ENCODE data around the gene DTX3L.

GRCh38 chr3:122589297-122589696 lies 25.2 kb downstream of the DTX3L start:
- TF ChIP-seq CTCF (conservative IDR thresholded peaks at IDR 0.05; ENCODE audit: low read length) (no peak), EZH2phosphoT487 (IDR thresholded peaks at IDR 0.05; ENCODE audit: borderline replicate concordance) (no peak)
